Spleen (tissue), 11 donors: ENCODE measurements around the gene SEMA5B. TPM values are rescaled to one million over a fixed set of nuclear protein-coding genes. Genes with fewer than 3 reads are reported as not detected.

ENCODE experiments used
- DNase-seq: peaks from one replicate; pipeline ENCODE4 v3.0.0-alpha.2; 2020
- H3K27ac ChIP-seq, 8 donors: fragments of 200-600 bp; sonication (generic) in 7 of 8; 1 replicate in 4 of 8; 2 replicates in 4 of 8; pipeline versions ENCODE4 v1.5.0 to v1.8.0; 2016 to 2021; ENCODE audit warnings: inconsistent platforms in 4 of 8, mild to moderate bottlenecking in 4 of 8, moderate library complexity in 1 of 8
- H3K27me3 ChIP-seq, 7 donors: fragments of 200-600 bp; sonication (generic) in 6 of 7; replicated peaks in 1 of 7; 1 replicate in 4 of 7; 2 replicates in 3 of 7; pipeline versions ENCODE4 v1.5.0 to v1.8.0; 2016 to 2021; ENCODE audit warnings: inconsistent platforms in 3 of 7, mild to moderate bottlenecking in 1 of 7
- H3K36me3 ChIP-seq, 6 donors: fragments of 200-600 bp; sonication (generic) in 5 of 6; 1 replicate in 4 of 6; 2 replicates in 2 of 6; pipeline versions ENCODE4 v1.5.0 to v1.8.0; 2016 to 2021; ENCODE audit warnings: inconsistent platforms in 2 of 6
- H3K4me1 ChIP-seq, 6 donors: fragments of 200-600 bp; sonication (generic) in 5 of 6; 1 replicate in 3 of 6; 2 replicates in 3 of 6; pipeline versions ENCODE4 v1.5.0 to v1.8.0; 2016 to 2021; ENCODE audit warnings: inconsistent platforms in 3 of 6
- H3K4me3 ChIP-seq, 8 donors: fragments of 200-600 bp; sonication (generic) in 7 of 8; 1 replicate in 4 of 8; 2 replicates in 4 of 8; pipeline versions ENCODE4 v1.5.0 to v1.8.0; 2016 to 2021; ENCODE audit warnings: inconsistent platforms in 4 of 8, mild to moderate bottlenecking in 4 of 8, moderate library complexity in 2 of 8
- H3K9me3 ChIP-seq, 8 donors: fragments of 200-600 bp; sonication (generic) in 7 of 8; 1 replicate in 4 of 8; 2 replicates in 4 of 8; pipeline versions ENCODE4 v1.5.0 to v1.8.0; 2016 to 2021; ENCODE audit warnings: inconsistent platforms in 4 of 8
- CTCF ChIP-seq, 11 experiments: fragments of 200-600 bp in 7 of 11; fragments of 450-650 bp in 4 of 11; sonication (generic) in 4 of 11; IDR thresholded peaks in 8 of 11; conservative IDR thresholded peaks in 3 of 11; 1 replicate in 7 of 11; 2 replicates in 4 of 11; pipeline versions ENCODE4 v1.4.0 to v1.8.0; 2016 to 2021; ENCODE audit warnings: antibody characterized with exemption in 11 of 11, inconsistent platforms in 4 of 11, mild to moderate bottlenecking in 1 of 11
- POLR2A ChIP-seq, 3 donors: fragments of 450-650 bp; IDR thresholded peaks; one replicate each; pipeline ENCODE4 v1.5.1; 2017; ENCODE audit warnings: antibody characterized with exemption in 3 of 3, mild to moderate bottlenecking in 1 of 3
- POLR2AphosphoS5 ChIP-seq, 3 donors: sonication (generic); formaldehyde crosslinking; IDR thresholded peaks; one replicate each; pipeline ENCODE4 v1.5.1; 2017; ENCODE audit warnings: antibody characterized with exemption in 3 of 3
- WGBS, 5 donors: extraction: QIAGEN DNeasy Blood & Tissue Kit in 3 of 5; methylation state at CpG; one replicate each; pipeline versions ENCODE4 v1.1.5 to v1.1.7; 2013 to 2018; 5-methylcytosine and 5-hydroxymethylcytosine counted together
- intact Hi-C: fragments of 100-400 bp; cut with DNase I; formaldehyde crosslinking; loops from one replicate; pipeline ENCODE4 v1.15.0; 2023; ENCODE audit warnings: low total_unique reads
- polyA plus RNA-seq, 3 donors: library from polyadenylated mRNA; stranded (reverse); fragments of 200-250 nt; gene quantifications; one replicate each; pipeline ENCODE4 v1.2.1, GENCODE V29; 2013
- total RNA-seq, 7 donors: library from RNA; depleted of rRNA in 3 of 7; stranded (reverse); fragments of >200 nt in 3 of 7; fragmentation: NEBNext Ultra II Directional in 4 of 7; extraction: Animal tissue kit (Norgen Biotek cat#: 25700) in 4 of 7; gene quantifications; one replicate each; pipeline versions ENCODE4 v1.1.0 to v1.2.1, GENCODE V29; 2016 to 2021
- donor health status: healthy with polysubstance abuse.
- donor health status: DM: no; HTN: no; CAD: no; lungs with moderate emphysema.
- donor health status: DM: no; HTN: no; CAD: no.
- donor health status: Bipolar disorder and iron deficiency.
- donor health status: healthy.
- donor health status: DM: no; HTN: no; CAD: no.
- donor health status: DM: yes; HTN: yes; CAD: no.

SEMA5B gene
- total and polyA plus RNA-seq, 10 donors = 0.09 to 0.63 (median 0.41) TPM; not detected in 3

- TF ChIP-seq POLR2AphosphoS5 (IDR thresholded peaks at IDR 0.05) (no peak), CTCF (IDR thresholded peaks at IDR 0.05 in 8 of 11, conservative IDR thresholded peaks at IDR 0.05 in 3 of 11) (no peak), POLR2A (IDR thresholded peaks at IDR 0.05) (no peak)
Observed at GRCh38 chr3:123053107-123053506, 25.5 kb upstream of the SEMA5B start.

DNA sequence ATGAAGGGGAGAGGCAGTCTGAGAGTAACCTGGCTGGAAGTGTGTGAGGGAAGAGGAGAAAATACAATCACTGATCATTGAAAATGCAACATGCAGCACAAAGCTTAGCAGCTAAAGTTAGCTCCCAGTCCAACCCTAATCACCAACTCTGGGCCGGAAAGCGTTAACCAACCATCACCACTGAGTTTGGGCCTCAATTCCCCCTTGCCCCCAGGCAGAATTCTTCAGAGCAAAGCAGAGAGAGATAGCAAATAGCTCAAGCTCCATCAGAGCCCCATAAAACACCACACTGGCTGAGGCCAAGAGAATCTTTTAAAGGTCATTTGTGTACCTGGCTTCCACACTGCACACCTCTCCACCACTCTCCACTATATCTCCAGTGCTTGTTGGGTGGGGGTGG, 23.1 kb upstream of the SEMA5B start:
- no peak for DNase-seq
- H3K9me3 ChIP-seq = no peaks in the 10 kb centered on the region
- H3K27me3 ChIP-seq = no peaks in the 10 kb centered on the region
- TF ChIP-seq POLR2AphosphoS5 (IDR thresholded peaks at IDR 0.05) (no peak), CTCF (IDR thresholded peaks at IDR 0.05 in 8 of 11, conservative IDR thresholded peaks at IDR 0.05 in 3 of 11) (no peak), POLR2A (IDR thresholded peaks at IDR 0.05) (no peak)
- WGBS, 5 donors = 84 to 100% (median 100%) methylated on average over 2 of the region's 2 CpGs
- H3K4me3 ChIP-seq = no peak overlapping the region
- intact Hi-C loops = no loop called here
- peaks cover 0 to 15% (median 9%) of the 10 kb centered on the region in 6 donors for H3K4me1 ChIP-seq
- no peak overlapping the region for H3K27ac ChIP-seq
- no peaks in the 10 kb centered on the region for H3K36me3 ChIP-seq

More at GRCh38 chr3:123053107-123053506, 25.5 kb upstream of the SEMA5B start:
- intact Hi-C loops = no loop called here
- no peaks in the 10 kb centered on the region for H3K36me3 ChIP-seq
- DNase-seq = no peak
- no peaks in the 10 kb centered on the region for H3K9me3 ChIP-seq
- H3K4me1 ChIP-seq = peaks cover 0 to 7% (median 3%) of the 10 kb centered on the region in 6 donors
- H3K27ac ChIP-seq = no peak overlapping the region
- H3K27me3 ChIP-seq = no peaks in the 10 kb centered on the region
- WGBS, 5 donors = 71 to 91% (median 75%) methylated on average over 2 of the region's 2 CpGs
- no peak overlapping the region for H3K4me3 ChIP-seq

DNA sequence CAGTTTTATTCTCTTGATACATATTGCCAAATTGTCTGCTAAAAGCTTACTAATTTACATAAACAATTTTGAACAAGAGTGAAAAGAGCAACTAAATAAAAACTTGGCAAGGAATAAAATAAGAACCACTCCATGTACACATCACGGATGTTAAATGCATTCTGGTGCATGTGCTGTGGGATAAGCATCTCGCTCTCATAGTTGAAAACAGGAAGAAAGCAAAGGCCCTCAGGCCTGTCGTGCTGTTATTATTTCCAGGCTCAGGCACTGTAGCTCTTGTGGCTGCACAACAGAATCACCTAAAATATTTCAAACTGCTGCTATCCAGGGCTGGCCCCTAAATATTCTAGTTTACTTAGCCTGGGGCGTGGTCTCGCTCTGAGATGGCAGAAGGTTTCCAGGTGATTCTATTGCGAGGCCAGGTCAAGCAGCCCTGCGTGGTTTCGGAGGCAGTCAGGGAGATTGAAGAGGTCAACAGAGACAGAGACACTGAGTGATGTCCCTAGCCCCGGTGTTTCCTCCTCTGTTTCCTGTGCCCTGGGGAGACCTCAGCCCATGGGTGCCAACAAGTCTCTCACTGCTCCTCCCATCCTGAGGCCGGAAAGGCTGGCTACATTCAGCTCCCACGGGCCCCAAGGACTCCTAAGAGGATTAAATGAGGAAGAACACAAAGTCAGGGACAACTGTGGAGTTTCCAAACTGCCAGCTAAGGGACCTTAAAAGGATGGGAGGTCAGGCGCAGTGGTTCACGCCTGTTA, 21.1 kb upstream of the SEMA5B start:
- Histone ChIP-seq H3K9me3 (no peaks in the 10 kb centered on the region), H3K4me1 (peaks cover 0 to 27% (median 16%) of the 10 kb centered on the region in 6 donors), H3K27ac (peak overlapping the region in 4 of 8 donors; percentile 22 to 55 (median 42)), H3K36me3 (no peaks in the 10 kb centered on the region), H3K4me3 (no peak overlapping the region), H3K27me3 (no peaks in the 10 kb centered on the region)
- intact Hi-C loops = no loop called here
- DNase-seq = peak; percentile 81
- TF ChIP-seq POLR2AphosphoS5 (IDR thresholded peaks at IDR 0.05) = peak in 2 of 3 donors; percentile 72 to 77
- TF ChIP-seq CTCF (IDR thresholded peaks at IDR 0.05 in 8 of 11, conservative IDR thresholded peaks at IDR 0.05 in 3 of 11) = no peak
- no peak for TF ChIP-seq POLR2A (IDR thresholded peaks at IDR 0.05)
- 47 to 66% (median 57%) methylated on average over 13 of the region's 13 CpGs for WGBS, 5 donors

GRCh38 chr3:123047062-123047319, 19.4 kb upstream of the SEMA5B start:
- Histone ChIP-seq H3K9me3 (no peaks in the 10 kb centered on the region), H3K27ac (no peak overlapping the region), H3K4me3 (no peak overlapping the region), H3K27me3 (no peaks in the 10 kb centered on the region), H3K4me1 (peaks cover 0 to 27% (median 16%) of the 10 kb centered on the region in 6 donors), H3K36me3 (no peaks in the 10 kb centered on the region)
- intact Hi-C loops = no loop called here
- TF ChIP-seq POLR2AphosphoS5 (IDR thresholded peaks at IDR 0.05) (no peak), CTCF (IDR thresholded peaks at IDR 0.05 in 8 of 11, conservative IDR thresholded peaks at IDR 0.05 in 3 of 11) (no peak), POLR2A (IDR thresholded peaks at IDR 0.05) (no peak)
- WGBS, 5 donors = 80 to 90% (median 89%) methylated on average over 3 of the region's 3 CpGs
- no peak for DNase-seq
